Glomerular visceral epithelial cell (primary cell): Measurements from ENCODE around the gene CPEB2.
"Not testable (repeated sequence)": the region's sequence is repeated elsewhere in the genome, so short reads cannot be mapped to it uniquely, and the experiment has no call there.

Experiments used
- DNase-seq: peaks from one replicate; pipeline ENCODE4 v3.0.0-alpha.2; 2016; ENCODE audit errors: extremely low spot score

CPEB2 gene

DNA sequence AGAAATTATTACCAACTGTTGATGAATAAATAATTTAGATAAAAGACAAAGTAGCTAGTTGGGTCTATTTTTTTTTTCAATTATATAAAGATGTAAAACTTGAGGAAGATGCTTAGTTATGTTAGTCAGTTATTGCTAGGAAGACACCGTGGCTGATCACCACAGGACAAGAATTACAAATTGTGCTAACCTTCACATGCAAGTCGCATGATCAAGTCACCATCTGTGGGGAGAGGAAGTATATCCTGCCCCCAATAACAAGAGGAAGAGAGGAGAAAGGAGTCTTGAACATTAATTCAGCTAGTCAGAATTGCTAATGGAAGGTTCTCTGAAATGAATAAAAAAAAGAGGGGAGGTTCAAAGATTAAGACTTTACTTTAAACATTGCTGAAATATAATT lies 52.3 kb downstream of the CPEB2 start:
- DNase-seq, result no peak

DNA sequence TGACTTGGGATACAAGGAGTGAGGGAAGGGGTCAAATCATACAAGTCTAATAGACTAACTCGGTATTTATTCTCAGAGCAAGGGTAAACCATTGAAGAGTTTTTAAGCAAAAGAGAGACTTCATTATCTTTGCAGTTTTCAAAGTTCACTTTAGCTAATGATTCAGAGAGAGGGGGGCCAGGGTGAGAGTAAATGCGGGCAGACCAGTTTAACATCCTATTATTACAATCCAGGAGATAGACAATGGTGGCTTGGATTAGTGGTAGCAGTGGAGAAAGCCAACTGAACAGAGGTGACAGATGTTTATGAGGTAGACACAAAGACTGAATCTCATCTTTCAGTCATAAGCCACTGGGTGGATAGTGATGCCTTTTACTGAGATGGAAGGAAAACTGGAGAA lies 57.9 kb downstream of the CPEB2 start:
- DNase-seq, result no peak

DNA sequence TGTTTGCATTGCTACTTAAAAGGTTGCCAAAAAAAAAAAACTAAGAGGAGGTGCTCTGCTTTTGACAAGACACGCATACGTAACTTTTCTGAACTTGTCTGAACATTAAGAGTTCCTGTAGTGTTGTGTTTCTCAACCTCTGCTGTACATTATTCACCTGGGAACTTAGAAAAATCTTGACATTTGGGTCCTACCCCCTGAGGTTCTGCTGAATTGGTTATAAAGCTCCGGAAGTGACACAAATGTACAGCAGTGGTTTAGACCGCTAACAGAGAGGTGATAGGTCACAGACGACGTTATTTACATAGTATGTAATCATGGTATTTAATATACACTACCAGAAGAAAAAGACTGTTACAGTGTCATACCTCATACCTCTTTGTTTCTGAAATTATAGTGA lies 61.1 kb downstream of the CPEB2 start:
- no peak for DNase-seq

- no peak for DNase-seq
Observed at GRCh38 chr4:15065516-15065915, 63.2 kb downstream of the CPEB2 start.

DNA sequence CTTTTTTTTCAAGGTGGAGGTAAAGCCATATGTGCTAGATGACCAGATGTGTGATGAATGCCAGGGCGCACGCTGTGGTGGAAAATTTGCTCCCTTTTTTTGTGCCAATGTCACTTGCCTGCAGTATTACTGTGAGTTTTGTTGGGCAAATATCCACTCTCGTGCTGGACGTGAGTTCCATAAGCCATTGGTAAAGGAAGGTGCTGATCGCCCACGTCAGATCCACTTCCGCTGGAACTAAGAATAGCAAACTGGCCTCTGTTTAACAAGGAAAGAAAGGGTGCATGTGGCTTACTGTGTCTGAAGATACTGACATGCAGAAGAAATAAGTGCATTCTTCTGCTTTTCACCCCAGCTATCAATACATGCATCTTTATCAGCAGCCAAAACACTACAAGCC lies 63.9 kb downstream of the CPEB2 start:
- no peak for DNase-seq

- DNase-seq, result no peak
Observed at GRCh38 chr4:15068298-15068697, 66.0 kb downstream of the CPEB2 start.

DNA sequence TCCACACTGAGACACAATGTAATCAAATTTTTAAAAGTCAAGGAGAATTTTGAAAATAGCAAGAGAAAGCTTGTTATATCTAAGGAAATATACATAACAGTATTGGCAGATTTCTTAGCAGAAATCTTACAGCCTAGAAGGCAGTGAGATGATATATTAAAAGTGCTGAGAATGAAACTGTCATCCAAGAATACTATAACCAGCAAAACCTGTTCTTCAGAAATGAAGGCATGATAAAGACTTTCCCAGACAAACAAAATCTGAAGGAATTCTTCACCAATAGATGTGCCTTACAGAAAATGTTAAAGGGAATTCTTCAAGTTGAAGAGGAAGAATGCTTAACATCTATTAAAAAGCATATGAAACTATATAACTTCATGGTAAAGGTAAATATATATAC lies 73.6 kb downstream of the CPEB2 start:
- no peak for DNase-seq

DNA sequence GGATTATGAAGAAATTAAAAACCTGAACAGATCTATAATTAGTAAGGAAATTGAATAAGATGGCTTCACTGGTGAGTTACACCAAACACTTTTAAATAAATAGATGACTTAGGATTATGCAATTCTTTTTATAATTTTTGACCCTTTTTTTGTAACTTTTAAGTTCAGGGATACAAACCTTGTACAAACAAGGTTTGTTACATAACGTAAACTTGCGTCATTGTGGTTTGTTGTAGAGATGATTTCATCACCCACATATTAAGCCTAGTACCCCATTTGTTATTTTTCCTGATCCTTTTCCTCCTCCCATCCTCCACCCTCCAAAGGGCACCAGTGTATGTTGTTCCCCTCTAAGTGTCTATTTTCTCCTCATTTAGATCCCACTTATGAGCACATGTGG lies 75.7 kb downstream of the CPEB2 start:
- no peak for DNase-seq

- no peak for DNase-seq
Observed at GRCh38 chr4:15078682-15079642, 76.7 kb downstream of the CPEB2 start.

DNA sequence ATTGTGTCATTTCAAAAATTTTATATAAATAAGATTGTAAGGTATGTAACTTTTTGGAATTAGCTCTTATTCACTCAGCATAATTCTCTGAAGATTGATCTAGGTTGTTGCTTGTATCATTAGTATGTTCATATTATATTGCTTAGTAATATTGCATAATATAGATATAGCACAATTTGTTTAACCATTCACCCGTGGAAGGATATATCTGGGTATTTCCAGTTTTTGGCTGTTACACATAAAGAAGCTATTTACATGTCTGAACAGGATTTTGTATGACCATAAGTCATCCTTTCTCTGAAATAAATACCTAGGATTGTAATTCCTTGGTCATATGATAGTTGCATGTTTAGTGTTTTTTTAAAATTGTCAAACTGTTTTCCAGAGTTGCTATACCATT lies 82.5 kb downstream of the CPEB2 start:
- DNase-seq, result no peak

DNA sequence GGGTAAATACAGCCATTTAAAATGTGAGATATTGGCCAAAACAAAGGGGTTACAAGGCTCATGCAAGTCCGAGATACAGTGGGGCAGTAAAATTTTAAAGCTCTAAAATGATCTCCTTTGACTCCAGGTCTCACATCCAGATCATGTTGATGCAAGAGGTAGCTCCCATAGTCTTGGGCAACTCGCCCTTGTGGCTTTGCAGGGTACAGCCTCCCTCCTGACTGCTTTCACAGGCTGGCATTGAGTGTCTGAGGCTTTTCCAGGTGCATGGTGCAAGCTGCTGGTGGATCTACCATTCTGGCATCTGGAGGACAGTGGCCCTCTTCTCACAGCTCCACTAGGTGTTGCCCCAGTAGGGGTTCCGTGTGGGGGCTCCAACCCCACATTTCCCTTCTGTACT lies 83.5 kb downstream of the CPEB2 start:
- not testable (repeated sequence) for DNase-seq

DNA sequence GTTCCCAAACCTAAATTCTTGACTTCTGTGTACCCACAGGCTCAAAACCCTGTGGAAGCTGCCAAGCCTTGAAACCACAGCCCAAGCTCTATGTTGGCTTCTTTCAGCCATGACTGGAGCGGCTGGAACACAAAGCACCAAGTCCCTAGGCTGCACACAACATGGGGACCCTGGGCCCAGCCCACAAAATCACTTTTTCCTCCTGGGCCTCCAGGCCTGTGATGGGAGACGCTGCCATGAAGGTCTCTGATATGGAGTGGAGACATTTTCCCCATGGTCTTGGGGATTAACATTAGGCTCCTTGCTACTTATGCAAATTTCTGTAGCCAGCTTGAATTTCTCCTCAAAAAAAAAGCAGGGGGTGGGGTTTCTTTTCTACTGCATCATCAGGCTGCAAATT lies 84.0 kb downstream of the CPEB2 start:
- not testable (repeated sequence) for DNase-seq

- no peak for DNase-seq
Observed at GRCh38 chr4:15088394-15089035, 86.2 kb downstream of the CPEB2 start.

DNA sequence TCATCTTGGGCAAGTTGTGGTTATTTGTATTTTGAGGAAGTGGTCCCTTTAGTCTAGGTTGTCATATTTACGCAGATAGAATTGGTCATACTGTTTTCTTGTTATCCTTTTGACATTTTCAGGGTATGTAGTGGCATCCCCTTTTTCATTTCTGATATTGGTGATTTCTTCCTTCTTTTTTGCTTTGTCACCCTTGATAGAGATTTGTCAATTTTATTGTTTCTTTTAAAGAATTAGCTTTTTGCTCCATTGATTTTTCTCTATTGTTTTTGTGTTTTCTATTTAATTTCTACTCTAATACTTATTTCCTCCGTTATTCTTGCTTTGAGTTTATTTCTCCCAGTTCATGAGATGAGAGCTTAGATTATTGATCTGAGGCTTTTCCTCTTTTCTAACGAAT lies 87.7 kb downstream of the CPEB2 start:
- DNase-seq, result no peak

GRCh38 chr4:15100380-15100779 lies 98.1 kb downstream of the CPEB2 start:
- DNase-seq, result no peak

DNA sequence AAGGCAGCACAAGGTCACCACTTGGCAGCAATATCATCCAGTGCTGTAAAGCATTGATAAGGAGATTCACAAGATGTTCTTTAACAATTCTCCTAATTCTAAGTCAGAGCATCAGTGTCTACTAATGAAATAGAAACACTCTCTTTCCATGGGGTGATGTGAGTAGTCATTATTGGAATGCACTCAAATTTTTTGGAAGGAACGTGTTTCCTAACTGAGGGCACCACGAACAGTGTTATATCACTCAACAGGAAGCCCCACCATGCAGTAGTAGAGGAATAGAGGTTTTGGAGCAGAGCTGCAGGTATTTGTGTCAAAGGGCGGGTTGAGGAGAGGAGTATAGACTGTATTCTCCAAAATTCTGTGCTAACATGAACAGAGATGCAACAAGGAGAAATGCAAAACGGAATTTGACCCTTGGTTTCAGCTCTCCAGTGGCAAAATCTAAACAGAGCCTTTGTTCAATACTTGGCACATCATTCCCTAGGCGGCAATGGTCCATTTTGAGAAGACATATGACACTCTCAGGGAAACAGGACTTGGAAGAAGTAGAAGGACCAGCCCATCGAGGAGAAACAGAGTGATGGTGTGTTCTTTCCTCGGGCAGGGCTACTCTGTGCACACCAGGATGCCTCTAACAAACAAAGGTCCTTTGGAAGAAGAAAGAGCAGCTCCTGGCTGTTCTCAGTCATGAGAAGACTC lies 98.9 kb downstream of the CPEB2 start:
- DNase-seq, result no peak

DNA sequence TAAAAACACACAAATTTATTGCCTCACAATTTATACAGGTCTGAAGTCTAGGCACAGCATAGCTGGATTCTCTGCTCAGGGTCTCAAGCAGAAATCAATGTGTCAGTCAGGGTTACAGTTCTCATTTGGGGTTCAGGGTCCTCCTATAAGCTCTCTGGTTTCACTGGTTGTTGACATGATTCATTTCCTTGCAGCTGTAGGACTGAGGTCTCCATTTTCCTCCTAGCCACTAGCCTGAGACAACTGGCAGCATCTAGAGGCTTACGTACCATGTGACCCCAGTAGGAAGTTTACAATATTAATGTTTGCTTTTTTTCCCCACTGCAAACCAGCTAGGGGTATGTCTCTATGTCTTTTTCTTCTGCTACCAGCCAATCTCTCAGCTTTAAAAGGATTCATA lies 102.5 kb downstream of the CPEB2 start:
- DNase-seq, result no peak

DNA sequence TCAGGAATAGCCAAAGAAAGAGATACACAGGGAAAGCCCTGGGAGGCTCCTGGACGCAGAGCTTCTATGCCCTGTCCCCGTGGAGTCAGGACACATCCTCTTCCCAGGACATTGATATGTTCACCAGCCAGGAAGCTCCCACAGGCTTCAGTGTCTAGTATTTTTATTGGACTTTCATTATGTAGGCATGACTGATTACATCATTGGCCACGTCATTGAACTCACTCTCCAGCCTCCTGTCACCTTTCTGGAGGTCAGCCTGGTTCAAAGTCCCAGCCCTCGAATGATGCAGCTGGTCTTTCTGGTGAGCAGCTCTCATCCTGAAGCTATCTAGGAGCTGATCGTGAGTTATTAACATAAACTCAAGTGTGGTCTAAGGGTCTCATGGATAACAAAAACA lies 104.1 kb downstream of the CPEB2 start:
- no peak for DNase-seq

- DNase-seq, result no peak
Observed at GRCh38 chr4:15109600-15109999, 107.3 kb downstream of the CPEB2 start.

DNA sequence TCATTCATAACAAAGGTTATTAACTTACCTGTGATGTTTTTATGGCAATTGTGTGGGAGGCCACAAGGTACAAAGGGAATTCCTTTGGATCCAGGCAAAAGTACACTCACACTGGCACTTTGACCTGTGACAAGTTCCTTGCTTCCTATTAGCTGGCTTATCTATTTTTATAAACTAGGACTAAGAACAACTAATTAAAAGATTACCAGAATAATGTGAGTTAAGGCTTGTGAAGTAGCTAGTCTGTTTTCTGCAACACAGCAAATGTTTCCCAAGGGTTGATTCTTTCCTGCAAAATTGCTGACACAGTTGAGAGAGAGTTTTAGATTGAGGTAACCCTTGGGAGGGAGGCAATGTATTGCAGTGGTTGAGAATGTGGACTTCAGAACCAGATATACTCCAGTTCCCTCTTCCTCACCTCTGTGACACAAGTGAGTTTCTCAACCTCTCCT lies 107.9 kb downstream of the CPEB2 start:
- DNase-seq, result no peak

GRCh38 chr4:15116509-15117079 lies 114.3 kb downstream of the CPEB2 start:
- DNase-seq, result no peak

- no peak for DNase-seq
Observed at GRCh38 chr4:15117270-15117946, 115.1 kb downstream of the CPEB2 start.
